CD4-positive, CD25-positive, alpha-beta regulatory T cell (primary cell): ENCODE measurements around the gene PHTF2. TPM values are rescaled to one million over a fixed set of nuclear protein-coding genes. Genes with fewer than 3 reads are reported as not detected.

Source experiments
- ATAC-seq, 2 donors: fragments of 150-1000 bp; cut with Tn5 transposase; one replicate each; pipeline ENCODE4 v1.10.0; 2021; ENCODE audit warnings: low read depth in 2 of 2, moderate number of reproducible peaks in 2 of 2, moderate library complexity in 1 of 2
- DNase-seq, 3 donors: peaks; one replicate each; pipeline versions ENCODE4 v3.0.0 to v3.0.0-alpha.2; 2012 to 2022; ENCODE audit warnings: mixed read lengths in 1 of 3
- H3K27ac ChIP-seq: one replicate; pipeline ENCODE4 v1.7.0; 2013; ENCODE audit warnings: mild to moderate bottlenecking, low read length; ENCODE audit not compliant: insufficient read depth, poor library complexity, severe bottlenecking
- H3K27me3 ChIP-seq: one replicate; pipeline ENCODE4 v1.7.0; 2013; ENCODE audit warnings: low read length; ENCODE audit not compliant: control insufficient read depth, insufficient read depth
- H3K36me3 ChIP-seq: one replicate; pipeline ENCODE4 v1.7.0; 2013; ENCODE audit warnings: mild to moderate bottlenecking, low read length, moderate library complexity; ENCODE audit not compliant: control insufficient read depth, insufficient read depth
- H3K4me1 ChIP-seq: 2 replicates; pipeline ENCODE4 v1.7.0; 2013; ENCODE audit warnings: mild to moderate bottlenecking, low read length; ENCODE audit not compliant: insufficient read depth, control insufficient read depth, poor library complexity, severe bottlenecking
- H3K4me3 ChIP-seq: one replicate; pipeline ENCODE4 v1.7.0; 2013; ENCODE audit warnings: low read depth, mild to moderate bottlenecking, low read length, moderate library complexity
- H3K9me3 ChIP-seq, 2 experiments: 1 replicate in 1 of 2; 2 replicates in 1 of 2; pipeline ENCODE4 v1.7.0; 2013; ENCODE audit warnings: low read length in 2 of 2, mild to moderate bottlenecking in 1 of 2, moderate library complexity in 1 of 2; ENCODE audit not compliant: control insufficient read depth in 2 of 2
- H3K27ac Mint-ChIP-seq, 3 donors: one replicate each; pipeline ENCODE4 v1.8.0; 2020 to 2022; ENCODE audit warnings: mild to moderate bottlenecking in 3 of 3, mixed read lengths in 3 of 3, moderate library complexity in 2 of 3
- H3K27me3 Mint-ChIP-seq: one replicate; pipeline ENCODE4 v1.8.0; 2022; ENCODE audit warnings: mild to moderate bottlenecking, mixed read lengths
- H3K36me3 Mint-ChIP-seq: one replicate; pipeline ENCODE4 v1.8.0; 2020; ENCODE audit warnings: mixed read lengths
- H3K4me1 Mint-ChIP-seq, 4 donors: one replicate each; pipeline ENCODE4 v1.8.0; 2020 to 2022; ENCODE audit warnings: mixed read lengths in 4 of 4, mild to moderate bottlenecking in 1 of 4
- H3K4me3 Mint-ChIP-seq, 4 donors: one replicate each; pipeline ENCODE4 v1.8.0; 2020 to 2022; ENCODE audit warnings: mild to moderate bottlenecking in 4 of 4, mixed read lengths in 4 of 4, moderate library complexity in 3 of 4
- H3K9me3 Mint-ChIP-seq, 7 donors: one replicate each; pipeline ENCODE4 v1.8.0; 2020 to 2022; ENCODE audit warnings: mixed read lengths in 7 of 7, mild to moderate bottlenecking in 3 of 7, moderate library complexity in 2 of 7
- polyA plus RNA-seq, 4 donors: library from polyadenylated mRNA; unstranded; fragments of 300-500 nt; fragmentation: Illumina TruSeq; gene quantifications; one replicate each; pipeline ENCODE4 v1.2.3, GENCODE V29; 2021
- total RNA-seq: library from RNA; stranded (reverse); gene quantifications from one replicate; pipeline ENCODE4 v1.2.3, GENCODE V29; 2022

Gene PHTF2
- total and polyA plus RNA-seq, 5 donors from 2014 or later = 25.0 to 77.9 (median 28.9) TPM

- no peak for ATAC-seq
Measured at GRCh38 chr7:77935652-77936348, 137.2 kb downstream of the PHTF2 start.

GRCh38 chr7:77940647-77941046 lies 142.1 kb downstream of the PHTF2 start:
- Mint-ChIP-seq H3K9me3 (no peaks in the 10 kb centered on the region), H3K4me1 (peaks cover 14 to 25% (median 19%) of the 10 kb centered on the region in 4 donors)
- no peaks in the 10 kb centered on the region for H3K27me3 ChIP-seq

More at GRCh38 chr7:77935652-77936348, 137.2 kb downstream of the PHTF2 start:
- Histone ChIP-seq H3K4me3 (no peak overlapping the region), H3K36me3 (peaks cover 18% of the 10 kb centered on the region), H3K27ac (peak overlapping the region; percentile 14), H3K4me1 (peaks cover 8% of the 10 kb centered on the region), H3K9me3 (no peaks in the 10 kb centered on the region), H3K27me3 (no peaks in the 10 kb centered on the region)
- Mint-ChIP-seq H3K27me3 (no peaks in the 10 kb centered on the region), H3K9me3 (no peaks in the 10 kb centered on the region), H3K4me3 (no peak overlapping the region), H3K4me1 (peaks cover 14 to 24% (median 17%) of the 10 kb centered on the region in 4 donors), H3K27ac (peak overlapping the region in 2 of 3 donors; percentile 69 to 78), H3K36me3 (peaks cover 15% of the 10 kb centered on the region)
- DNase-seq = peak in 1 of 3 donors; percentile 4

DNA sequence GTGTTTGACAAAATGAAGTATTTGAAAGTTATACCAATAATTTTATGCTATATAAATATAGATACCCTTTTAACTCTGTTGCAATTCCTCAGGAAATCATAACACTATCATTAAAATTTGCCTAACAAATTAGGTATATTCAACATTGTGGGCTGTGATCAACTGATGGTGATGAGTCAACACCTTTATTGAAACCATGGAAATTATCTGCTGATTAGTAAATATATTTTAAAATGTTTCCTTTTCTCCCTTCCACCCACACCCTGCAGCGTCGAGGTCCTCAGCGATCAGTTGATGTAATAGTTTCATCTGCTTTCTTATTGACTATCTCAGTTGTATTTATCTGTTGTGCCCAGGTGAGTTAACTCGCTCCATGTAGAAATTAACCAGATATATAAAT lies 143.9 kb downstream of the PHTF2 start:
- no peaks in the 10 kb centered on the region for H3K27me3 Mint-ChIP-seq
- no peak overlapping the region for H3K4me3 Mint-ChIP-seq
- Histone ChIP-seq H3K4me3 (no peak overlapping the region), H3K4me1 (no peaks in the 10 kb centered on the region), H3K36me3 (peaks cover 36% of the 10 kb centered on the region), H3K9me3 (no peaks in the 10 kb centered on the region), H3K27ac (no peak overlapping the region), H3K27me3 (no peaks in the 10 kb centered on the region)
- H3K36me3 Mint-ChIP-seq = peaks cover 31% of the 10 kb centered on the region
- H3K4me1 Mint-ChIP-seq = peaks cover 12 to 20% (median 15%) of the 10 kb centered on the region in 4 donors
- DNase-seq = no peak
- ATAC-seq = no peak
- peak overlapping the region in 1 of 3 donors; percentile 2 for H3K27ac Mint-ChIP-seq
- H3K9me3 Mint-ChIP-seq = no peaks in the 10 kb centered on the region

More at GRCh38 chr7:77940647-77941046, 142.1 kb downstream of the PHTF2 start:
- ATAC-seq = no peak
- Mint-ChIP-seq H3K27me3 (no peaks in the 10 kb centered on the region), H3K4me3 (no peak overlapping the region), H3K36me3 (peaks cover 31% of the 10 kb centered on the region), H3K27ac (no peak overlapping the region)
- H3K4me1 ChIP-seq = peaks cover 4% of the 10 kb centered on the region
- H3K9me3 ChIP-seq = no peaks in the 10 kb centered on the region
- H3K27ac ChIP-seq = no peak overlapping the region
- peak in 2 of 3 donors; percentile 13 to 37 for DNase-seq
- H3K4me3 ChIP-seq = no peak overlapping the region
- peaks cover 36% of the 10 kb centered on the region for H3K36me3 ChIP-seq

DNA sequence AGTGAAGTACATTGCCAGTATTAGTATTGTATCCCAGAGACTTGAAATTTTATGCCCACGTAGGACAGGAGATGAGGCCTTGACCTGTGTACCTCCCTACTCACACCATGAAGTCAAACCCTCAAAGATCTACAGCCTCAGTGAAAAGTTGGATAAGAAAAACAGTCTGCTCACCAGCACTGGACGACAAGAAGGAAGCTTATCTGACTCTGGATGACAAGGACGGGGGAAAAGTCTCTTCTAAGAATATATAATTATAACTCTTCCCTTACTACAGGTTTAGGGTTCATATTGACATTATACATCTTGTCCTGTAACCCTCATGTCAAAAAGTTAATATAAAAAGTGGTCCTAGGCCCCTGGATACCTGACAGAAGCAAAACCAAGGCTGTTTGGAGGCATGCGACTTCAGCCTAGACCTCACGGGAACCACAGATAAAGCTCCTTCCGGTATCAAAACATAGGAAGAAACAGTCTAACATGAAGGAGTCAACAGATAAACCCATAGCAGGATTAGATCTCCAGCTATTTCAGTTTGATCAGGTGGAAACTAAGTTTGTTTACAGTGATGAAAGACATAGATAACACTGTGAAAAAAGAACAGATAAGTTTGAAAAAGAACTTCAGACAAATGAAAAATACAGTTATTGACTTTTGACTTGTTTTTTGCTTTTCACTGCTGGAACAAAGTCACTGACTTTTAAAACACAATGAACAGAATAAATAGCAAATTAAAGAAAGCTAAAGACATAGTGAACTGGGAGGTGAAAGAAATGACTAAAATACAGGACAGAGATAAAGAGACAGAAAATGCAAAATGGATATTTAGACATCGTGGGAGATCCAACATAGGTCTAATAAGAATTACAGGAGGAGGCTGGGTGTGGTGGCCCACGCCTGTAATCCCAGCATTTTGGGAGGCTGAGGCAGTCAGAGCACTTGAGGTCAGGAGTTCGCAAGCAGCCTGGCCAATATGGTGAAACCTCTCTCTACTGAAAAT lies 145.9 kb downstream of the PHTF2 start:
- Mint-ChIP-seq H3K4me1 (peaks cover 12 to 20% (median 15%) of the 10 kb centered on the region in 4 donors), H3K9me3 (no peaks in the 10 kb centered on the region), H3K27me3 (no peaks in the 10 kb centered on the region), H3K27ac (peak overlapping the region in 2 of 3 donors; percentile 42 to 45), H3K4me3 (peak overlapping the region in 2 of 4 donors; percentile 13 to 51), H3K36me3 (peaks cover 25% of the 10 kb centered on the region)
- DNase-seq (no peak), ATAC-seq (no peak)
- H3K4me1 ChIP-seq = no peaks in the 10 kb centered on the region
- H3K9me3 ChIP-seq = no peaks in the 10 kb centered on the region
- no peak overlapping the region for H3K4me3 ChIP-seq
- H3K27me3 ChIP-seq = no peaks in the 10 kb centered on the region
- no peak overlapping the region for H3K27ac ChIP-seq
- peaks cover 30% of the 10 kb centered on the region for H3K36me3 ChIP-seq

GRCh38 chr7:77950548-77950947 lies 152.0 kb downstream of the PHTF2 start:
- H3K27ac Mint-ChIP-seq = no peak overlapping the region
- no peak for DNase-seq

GRCh38 chr7:77954773-77955555 lies 156.4 kb downstream of the PHTF2 start:
- DNase-seq = no peak
- Mint-ChIP-seq H3K36me3 (peaks cover 24% of the 10 kb centered on the region), H3K4me1 (peaks cover 0 to 5% (median 2%) of the 10 kb centered on the region in 4 donors)

More at GRCh38 chr7:77950548-77950947, 152.0 kb downstream of the PHTF2 start:
- no peak overlapping the region for H3K27ac ChIP-seq
- no peaks in the 10 kb centered on the region for H3K27me3 ChIP-seq
- peaks cover 12% of the 10 kb centered on the region for H3K36me3 ChIP-seq
- no peak for ATAC-seq
- H3K4me1 ChIP-seq = no peaks in the 10 kb centered on the region
- no peaks in the 10 kb centered on the region for H3K9me3 Mint-ChIP-seq
- H3K4me3 Mint-ChIP-seq = no peak overlapping the region
- no peak overlapping the region for H3K4me3 ChIP-seq
- peaks cover 0 to 5% (median 2%) of the 10 kb centered on the region in 4 donors for H3K4me1 Mint-ChIP-seq
- peaks cover 5% of the 10 kb centered on the region for H3K36me3 Mint-ChIP-seq
- H3K27me3 Mint-ChIP-seq = no peaks in the 10 kb centered on the region
- H3K9me3 ChIP-seq = no peaks in the 10 kb centered on the region

DNA sequence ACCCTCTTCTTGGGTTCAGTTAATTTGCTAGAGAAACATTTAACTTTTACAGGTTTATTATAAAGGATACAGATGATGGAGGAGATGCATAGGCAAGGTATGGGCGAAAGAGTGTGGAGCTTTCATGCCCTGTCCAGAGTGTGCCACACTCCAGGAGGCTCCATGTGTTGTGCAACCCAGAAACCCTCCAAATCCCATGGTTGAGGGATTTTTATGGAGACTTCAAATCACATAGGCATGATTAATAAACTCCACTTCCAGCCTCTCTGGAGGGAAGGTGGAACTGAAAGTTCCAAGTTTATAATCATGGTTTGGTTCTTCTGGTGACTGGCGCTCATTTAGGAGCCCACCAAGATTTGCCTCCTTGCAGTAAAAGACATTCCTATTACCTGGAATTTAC lies 159.9 kb downstream of the PHTF2 start:
- H3K4me3 Mint-ChIP-seq = no peak overlapping the region
- Histone ChIP-seq H3K4me3 (no peak overlapping the region), H3K4me1 (no peaks in the 10 kb centered on the region), H3K36me3 (peaks cover 22% of the 10 kb centered on the region), H3K27me3 (no peaks in the 10 kb centered on the region), H3K9me3 (no peaks in the 10 kb centered on the region), H3K27ac (no peak overlapping the region)
- ATAC-seq = no peak
- H3K27ac Mint-ChIP-seq = no peak overlapping the region
- H3K9me3 Mint-ChIP-seq = no peaks in the 10 kb centered on the region
- H3K4me1 Mint-ChIP-seq = no peaks in the 10 kb centered on the region
- DNase-seq = no peak
- no peaks in the 10 kb centered on the region for H3K27me3 Mint-ChIP-seq
- peaks cover 25% of the 10 kb centered on the region for H3K36me3 Mint-ChIP-seq

More at GRCh38 chr7:77954773-77955555, 156.4 kb downstream of the PHTF2 start:
- Histone ChIP-seq H3K27me3 (no peaks in the 10 kb centered on the region), H3K36me3 (peaks cover 22% of the 10 kb centered on the region), H3K4me3 (no peak overlapping the region), H3K27ac (no peak overlapping the region), H3K9me3 (no peaks in the 10 kb centered on the region), H3K4me1 (no peaks in the 10 kb centered on the region)
- no peak for ATAC-seq
- Mint-ChIP-seq H3K27ac (no peak overlapping the region), H3K4me3 (no peak overlapping the region), H3K27me3 (no peaks in the 10 kb centered on the region), H3K9me3 (no peaks in the 10 kb centered on the region)
